Stimulated activated CD8-positive, alpha-beta memory T cell treated with anti-CD3 and anti-CD28 coated beads, Interleukin-12 subunit alpha, Interleukin-12 subunit beta, amount 100 ng/mL, for 24 hours (primary cell): Measurements from ENCODE around the gene CHRNB1.

ENCODE experiments used
- DNase-seq: peaks from one replicate; pipeline ENCODE4 v3.0.0-alpha.2; 2020; ENCODE audit errors: extremely low read depth

CHRNB1 gene

DNA sequence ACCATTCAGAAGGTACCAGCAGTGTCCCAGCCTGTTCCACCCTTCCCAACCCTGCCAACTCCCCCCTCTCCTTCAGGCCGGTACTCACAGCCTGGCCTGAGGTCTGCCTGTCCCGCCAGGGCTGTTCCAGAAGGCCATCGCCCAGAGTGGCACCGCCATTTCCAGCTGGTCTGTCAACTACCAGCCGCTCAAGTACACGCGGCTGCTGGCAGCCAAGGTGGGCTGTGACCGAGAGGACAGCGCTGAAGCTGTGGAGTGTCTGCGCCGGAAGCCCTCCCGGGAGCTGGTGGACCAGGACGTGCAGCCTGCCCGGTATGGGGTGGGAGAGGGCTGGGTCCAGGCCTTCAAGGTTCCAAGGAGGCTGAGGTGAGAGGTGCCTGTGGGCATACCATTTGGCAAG, 30.0 kb upstream of the CHRNB1 start:
- DNase-seq = no peak

DNA sequence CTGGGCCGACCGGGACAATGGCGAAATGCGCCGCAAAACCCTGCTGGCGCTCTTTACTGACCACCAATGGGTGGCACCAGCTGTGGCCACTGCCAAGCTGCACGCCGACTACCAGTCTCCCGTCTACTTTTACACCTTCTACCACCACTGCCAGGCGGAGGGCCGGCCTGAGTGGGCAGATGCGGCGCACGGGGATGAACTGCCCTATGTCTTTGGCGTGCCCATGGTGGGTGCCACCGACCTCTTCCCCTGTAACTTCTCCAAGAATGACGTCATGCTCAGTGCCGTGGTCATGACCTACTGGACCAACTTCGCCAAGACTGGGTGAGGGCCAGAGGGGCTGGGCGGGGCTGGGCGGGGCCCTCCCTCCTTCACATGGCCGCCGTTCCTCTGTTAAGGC, 29.1 kb upstream of the CHRNB1 start:
- no peak for DNase-seq

DNA sequence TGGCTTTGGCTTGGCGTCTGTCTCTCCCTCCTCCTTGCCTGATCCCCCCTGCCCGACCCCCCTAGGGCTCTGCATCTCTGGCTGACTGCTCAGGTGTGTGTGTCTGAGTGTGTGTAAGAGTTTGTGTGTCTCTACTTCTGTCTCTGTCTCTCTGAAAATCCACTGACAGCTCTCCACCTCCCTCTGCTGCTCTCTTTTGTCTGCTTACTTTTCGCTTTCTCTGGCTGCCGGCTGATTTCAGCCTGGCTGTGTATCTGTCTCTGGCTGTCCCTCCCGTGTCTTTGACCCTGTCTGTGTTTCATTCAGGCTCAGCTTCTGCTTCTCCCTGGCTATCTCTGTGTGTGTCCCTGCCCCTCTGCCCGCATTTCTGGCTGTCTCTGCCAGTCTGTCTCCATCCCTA, 28.5 kb upstream of the CHRNB1 start:
- no peak for DNase-seq

DNA sequence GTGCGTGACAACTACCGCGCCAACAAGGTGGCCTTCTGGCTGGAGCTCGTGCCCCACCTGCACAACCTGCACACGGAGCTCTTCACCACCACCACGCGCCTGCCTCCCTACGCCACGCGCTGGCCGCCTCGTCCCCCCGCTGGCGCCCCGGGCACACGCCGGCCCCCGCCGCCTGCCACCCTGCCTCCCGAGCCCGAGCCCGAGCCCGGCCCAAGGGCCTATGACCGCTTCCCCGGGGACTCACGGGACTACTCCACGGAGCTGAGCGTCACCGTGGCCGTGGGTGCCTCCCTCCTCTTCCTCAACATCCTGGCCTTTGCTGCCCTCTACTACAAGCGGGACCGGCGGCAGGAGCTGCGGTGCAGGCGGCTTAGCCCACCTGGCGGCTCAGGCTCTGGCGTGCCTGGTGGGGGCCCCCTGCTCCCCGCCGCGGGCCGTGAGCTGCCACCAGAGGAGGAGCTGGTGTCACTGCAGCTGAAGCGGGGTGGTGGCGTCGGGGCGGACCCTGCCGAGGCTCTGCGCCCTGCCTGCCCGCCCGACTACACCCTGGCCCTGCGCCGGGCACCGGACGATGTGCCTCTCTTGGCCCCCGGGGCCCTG, 27.7 kb upstream of the CHRNB1 start:
- DNase-seq = no peak

DNA sequence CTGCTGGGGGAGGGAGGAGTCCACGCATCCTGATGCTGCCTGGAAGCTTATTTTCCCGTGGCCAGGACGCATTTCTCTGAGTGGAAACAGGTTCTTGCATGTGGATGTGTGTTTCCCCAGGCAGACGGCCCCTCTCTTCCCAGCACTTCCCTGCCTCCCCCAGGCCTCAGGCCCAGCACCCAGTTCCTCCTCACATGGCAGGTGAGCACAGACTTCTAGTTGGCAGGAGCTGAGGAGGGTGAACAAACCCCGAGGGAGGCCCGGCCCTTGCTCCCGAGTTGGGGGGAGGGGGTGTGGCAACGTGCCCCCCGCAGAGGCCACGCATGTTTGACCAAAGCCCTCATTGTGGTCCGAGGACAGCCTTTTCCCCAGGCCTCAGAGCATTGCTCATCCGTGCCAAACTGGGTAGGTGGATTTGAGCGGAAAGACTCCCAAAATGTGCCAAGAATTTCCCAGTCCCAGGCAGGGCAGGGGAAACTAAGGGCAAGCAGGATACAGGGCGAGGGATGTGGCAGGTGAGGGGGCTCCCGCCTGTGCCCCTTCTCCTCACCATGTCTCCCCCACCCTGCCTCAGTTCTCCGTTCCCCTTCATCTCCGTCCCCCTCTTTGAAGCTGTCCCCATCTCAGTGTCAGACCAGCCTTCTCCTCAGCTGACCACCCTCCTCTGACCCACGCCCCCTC, 26.2 kb upstream of the CHRNB1 start:
- no peak for DNase-seq

DNA sequence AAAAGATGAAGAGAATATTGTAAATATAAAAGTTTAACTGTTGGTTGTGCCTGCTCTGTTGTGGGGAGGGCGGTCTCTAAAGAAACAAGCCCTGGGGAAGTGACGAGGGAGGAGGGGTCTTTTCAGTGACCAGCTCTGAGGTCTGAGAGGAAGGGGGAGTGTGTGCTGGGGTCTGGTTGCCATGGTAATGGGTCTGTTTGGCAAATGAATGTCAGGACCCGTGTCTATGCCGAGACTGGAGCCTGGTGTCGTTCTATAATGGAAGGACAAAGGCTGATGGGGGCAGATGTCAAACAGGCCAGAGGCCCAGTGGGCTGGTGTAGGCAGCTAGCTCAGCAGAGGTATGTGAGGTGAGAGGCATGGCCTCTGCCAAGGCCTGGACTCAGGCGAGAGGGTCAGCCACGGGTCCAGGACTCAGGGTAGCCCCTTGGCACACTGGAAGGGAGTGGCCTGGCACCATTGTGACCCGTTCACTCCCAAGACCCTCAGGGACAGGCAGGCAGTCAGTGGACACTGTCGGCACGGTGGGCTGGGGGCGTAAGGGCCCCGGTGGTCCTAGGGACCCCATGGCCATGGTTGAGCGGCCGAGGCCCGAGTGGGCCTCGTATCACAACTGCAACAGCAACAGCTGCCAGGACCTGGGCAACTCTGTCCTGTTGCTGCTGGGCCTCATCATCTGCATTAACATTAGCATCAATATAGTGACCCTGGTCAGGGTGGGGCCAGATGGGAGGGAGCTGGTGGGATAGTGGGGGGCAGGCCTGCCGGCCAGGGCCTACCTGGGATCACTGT, 24.8 kb upstream of the CHRNB1 start, which contains the start of gene SPEM1:
TSS of gene SPEM1 (plus strand) at position 506 of the 792 bp plus-strand sequence. CDS start at position 567, 61 bp downstream.
- no peak for DNase-seq

DNA sequence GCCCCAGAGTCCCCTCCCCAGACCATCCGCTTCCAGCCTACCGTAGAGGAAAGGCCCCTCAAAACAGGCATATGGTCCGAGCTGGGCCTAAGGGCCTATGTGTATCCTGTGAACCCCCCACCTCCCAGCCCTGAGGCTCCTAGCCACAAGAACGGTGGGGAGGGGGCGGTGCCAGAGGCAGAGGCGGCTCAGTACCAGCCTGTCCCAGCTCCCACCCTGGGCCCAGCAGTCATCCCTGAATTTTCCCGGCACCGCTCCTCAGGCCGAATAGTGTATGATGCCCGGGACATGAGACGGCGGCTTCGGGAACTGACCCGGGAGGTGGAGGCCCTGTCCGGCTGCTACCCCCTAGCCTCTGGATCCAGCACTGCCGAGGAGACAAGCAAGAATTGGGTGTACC, 23.7 kb upstream of the CHRNB1 start:
- DNase-seq = no peak

DNA sequence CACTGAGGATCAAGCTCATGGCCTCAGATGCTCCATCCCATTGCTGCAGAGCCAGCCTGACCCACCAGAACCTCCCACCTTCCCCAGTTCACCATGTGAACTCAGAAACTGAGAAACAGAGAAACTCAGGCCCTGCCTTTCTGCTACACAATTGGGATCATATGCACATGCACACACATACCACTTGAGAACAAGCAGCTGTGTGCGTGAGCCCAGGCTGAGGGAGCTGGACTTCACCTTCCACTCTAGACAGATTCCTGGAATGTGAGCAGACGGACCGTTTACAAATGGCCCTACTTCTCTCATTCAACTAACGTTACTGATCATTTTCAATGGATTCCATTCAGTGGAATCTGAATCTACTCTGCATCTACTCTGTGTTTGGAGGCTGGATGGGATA, 21.2 kb upstream of the CHRNB1 start:
- DNase-seq = no peak

DNA sequence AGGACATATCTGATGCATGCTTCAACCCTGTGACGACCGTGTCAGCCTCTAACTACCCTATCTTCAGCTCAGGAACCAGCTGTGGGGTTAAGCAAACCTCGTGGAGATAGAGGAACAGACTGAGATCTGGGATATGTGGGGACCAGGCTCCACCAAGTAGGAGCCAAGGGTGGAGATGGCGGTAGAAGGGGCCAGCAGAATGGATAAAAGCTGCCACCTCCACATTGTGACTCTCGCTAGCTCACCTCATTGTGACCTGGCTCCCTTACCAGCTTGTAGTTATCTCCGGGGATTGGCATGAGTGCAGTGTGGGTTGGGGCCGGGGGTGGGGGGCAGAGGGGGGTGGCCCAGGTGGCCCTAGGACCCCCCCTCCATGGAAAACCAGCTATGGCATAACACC, 19.5 kb upstream of the CHRNB1 start, which contains the start of gene SPEM2:
TSS of gene SPEM2 (plus strand) at position 301 of the 400 bp plus-strand sequence. CDS start at position 374, 73 bp downstream.
- DNase-seq = no peak

DNA sequence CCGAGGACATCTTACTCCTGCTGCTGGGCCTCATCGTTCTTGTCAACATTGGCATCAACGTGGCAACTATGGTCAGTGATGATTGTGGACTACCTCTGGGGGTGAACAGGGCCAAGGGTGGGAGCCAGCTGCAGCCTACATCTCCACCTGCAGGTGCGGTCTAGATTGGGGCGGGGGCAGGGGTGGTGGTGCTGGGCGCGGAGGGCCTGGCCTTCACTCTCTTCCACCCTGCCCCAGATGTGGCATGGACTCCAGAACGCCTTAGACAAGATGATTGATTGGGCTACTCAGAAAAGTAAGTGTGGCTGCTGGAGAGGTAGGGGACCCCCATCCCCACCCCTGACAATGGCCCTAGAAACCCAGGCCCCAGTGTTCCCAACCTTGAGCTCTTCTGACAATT, 19.1 kb upstream of the CHRNB1 start:
- no peak for DNase-seq

DNA sequence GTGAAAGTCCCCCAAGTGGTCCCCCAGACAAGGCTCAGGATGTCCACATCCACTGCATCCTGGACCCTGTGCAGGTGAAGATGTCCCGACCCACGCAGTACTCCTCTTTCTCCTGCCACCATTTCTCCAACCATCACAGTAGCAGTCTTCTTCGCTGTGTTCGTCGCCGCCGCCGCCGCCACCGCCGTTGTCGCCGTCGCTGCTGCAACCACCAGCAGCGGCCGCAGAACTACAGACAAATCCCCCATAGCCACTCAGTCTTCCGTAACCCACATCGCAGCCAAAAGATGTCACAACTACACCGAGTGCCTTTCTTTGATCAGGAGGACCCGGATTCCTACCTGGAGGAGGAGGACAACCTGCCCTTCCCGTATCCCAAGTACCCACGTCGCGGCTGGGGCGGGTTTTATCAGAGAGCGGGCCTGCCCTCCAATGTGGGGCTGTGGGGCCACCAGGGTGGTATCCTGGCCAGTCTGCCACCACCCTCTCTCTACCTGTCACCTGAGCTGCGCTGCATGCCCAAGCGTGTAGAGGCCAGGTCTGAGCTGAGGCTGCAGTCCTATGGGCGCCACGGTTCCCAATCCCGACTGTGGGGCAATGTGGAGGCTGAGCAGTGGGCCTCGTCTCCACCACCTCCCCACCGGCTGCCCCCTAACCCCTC, 18.5 kb upstream of the CHRNB1 start:
- no peak for DNase-seq

DNA sequence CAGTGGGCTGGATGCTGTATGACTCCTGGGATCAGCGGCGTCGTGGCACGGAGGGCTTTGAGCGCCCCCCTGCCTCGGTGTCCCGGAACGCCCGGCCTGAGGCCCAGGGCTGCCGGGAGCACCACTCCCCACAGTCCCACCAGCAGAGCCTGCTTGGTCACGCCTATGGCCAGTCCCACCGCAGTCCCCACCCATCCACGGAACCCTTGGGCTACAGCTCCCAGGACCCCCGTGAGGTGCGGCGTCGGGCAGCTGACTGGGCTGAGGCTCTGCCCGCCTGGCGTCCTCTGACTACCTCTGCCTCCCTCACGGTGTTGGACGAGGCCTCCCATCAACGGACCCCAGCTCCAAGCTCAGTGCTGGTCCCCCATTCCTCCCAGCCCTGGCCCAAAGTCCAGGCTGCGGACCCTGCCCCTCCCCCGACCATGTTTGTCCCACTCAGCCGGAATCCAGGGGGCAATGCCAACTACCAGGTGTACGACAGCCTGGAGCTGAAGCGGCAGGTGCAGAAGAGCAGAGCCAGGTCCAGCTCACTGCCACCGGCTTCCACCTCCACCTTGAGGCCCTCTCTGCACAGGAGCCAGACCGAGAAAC, 17.9 kb upstream of the CHRNB1 start:
- no peak for DNase-seq

DNA sequence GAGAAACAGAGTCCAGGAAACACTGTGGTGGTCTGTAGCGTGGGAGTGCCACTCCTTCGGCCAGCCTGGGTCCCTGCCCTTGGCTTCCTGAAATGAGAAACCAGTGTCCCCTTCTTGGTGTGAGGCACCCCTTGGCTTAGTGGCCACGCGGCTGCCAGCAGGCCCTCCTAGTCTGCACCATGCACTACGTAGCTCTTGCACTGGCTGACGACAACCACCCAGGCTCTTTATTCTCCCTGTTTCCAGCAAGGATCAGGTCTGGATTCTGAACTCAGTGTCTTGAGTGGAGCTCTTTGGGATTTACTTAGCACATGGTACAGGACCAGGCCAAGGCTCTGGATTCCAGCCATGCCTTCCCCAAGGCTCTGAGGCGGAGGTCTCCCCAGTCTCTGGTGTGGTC, 17.3 kb upstream of the CHRNB1 start:
- DNase-seq = no peak

DNA sequence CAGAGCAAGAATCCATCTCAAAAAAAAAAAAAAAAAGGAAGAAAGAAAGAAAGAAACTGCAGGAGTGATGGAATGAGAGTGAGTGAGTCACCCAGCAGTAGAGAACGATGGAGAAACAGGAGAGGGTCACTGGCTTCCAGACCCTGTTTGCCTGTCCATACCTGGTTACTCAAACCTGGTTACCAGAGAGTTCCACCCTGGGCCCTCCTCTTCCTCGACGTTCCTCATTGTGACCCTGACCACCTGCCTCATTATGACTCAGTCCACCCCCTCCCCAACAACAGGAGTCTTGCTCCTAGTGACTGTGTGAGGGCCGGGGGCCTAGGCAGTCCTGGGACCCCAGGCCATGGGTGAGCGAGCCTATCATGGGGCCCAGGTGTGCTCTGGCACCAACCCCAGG, 16.3 kb upstream of the CHRNB1 start, which contains the start of gene SPEM3:
TSS of gene SPEM3 (plus strand) at position 301 of the 400 bp plus-strand sequence. CDS start at position 347, 46 bp downstream.
- no peak for DNase-seq

DNA sequence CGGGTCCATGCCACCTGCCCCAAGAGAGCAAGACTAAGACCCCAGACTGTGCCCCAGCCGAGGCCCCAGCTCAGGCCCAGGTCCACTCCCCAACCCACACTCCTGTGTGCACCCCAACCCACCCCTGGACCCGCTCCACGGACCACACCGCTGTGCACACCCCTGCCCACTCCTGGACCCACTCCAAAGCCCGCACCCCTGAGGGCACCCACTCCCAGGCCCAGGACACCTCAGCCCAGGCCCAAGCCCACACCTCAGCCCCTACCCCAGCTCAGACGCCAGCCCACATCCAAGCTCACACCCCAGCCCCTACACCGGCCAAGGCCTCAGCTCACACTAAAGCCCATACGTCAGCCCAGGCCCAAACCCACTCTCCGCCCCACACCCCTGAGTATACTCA, 15.1 kb upstream of the CHRNB1 start:
- no peak for DNase-seq

DNA sequence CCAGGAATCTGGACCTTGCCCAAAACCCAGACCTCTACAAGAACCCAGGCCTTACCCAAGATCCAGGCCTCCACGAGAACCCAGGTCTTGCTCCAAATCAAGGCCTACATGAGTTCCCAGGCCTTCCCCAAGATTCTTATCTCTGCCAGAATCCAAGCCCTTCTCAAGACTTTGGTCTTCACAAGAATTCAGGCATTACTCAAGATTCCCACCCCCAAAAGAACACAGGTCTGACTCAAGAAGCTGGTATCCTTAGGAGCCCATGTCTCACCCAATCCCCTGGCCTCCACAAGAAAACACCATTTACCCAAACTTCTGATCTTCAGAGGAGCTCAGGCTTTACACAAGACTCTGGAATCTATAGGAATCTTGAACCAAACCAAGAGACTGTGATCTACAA, 13.6 kb upstream of the CHRNB1 start:
- DNase-seq = no peak

DNA sequence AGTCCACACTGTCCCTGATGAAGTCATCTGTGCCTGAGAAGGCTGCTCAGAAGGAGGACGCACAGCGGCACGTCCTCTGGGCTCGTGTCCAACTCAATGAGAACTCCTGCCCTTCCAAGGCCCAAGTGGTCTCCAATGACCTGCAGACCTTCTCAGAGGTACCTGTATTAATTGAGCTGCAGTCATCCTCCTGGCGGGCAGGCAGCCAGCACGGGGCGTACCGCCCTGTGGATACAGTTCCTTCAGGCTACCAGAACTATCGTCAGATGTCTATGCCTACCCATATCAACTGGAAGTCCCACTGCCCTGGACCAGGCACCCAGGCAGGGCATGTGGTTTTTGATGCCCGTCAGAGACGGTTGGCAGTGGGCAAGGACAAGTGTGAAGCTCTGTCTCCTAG, 12.6 kb upstream of the CHRNB1 start:
- no peak for DNase-seq

DNA sequence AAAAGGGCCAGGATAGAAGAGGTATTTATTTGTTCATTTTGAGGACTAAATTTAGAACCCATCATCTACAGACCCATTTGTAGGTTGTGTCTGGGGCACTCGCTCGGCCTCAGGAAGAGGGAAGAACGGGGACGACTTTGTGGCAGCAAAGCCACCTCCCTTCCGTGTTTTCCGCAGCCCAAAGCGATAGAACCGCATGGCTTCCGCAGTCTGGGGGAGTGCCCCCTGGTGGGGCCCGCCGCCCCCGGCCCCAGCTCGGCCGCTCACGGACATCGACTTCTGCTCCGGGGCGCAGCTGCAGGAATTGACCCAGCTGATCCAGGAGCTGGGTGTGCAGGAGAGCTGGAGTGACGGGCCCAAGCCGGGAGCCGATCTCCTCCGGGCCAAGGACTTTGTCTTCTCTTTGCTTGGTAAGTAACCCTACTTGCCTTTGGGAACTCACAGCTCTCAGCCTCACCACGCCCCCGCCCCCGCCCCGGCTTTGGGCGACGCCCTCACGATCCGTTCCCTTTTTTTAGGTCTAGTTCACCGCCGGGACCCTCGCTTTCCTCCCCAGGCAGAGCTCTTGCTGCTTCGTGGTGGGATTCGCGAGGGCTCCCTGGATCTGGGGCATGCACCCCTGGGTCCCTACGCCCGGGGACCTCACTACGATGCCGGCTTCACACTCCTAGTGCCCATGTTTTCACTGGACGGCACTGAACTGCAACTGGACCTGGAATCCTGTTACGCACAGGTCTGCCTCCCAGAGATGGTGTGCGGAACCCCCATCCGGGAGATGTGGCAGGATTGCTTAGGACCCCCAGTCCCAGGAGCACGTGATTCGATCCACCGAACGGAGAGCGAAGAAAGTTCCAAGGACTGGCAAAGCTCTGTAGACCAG, 8.9 kb upstream of the CHRNB1 start:
- DNase-seq = no peak

DNA sequence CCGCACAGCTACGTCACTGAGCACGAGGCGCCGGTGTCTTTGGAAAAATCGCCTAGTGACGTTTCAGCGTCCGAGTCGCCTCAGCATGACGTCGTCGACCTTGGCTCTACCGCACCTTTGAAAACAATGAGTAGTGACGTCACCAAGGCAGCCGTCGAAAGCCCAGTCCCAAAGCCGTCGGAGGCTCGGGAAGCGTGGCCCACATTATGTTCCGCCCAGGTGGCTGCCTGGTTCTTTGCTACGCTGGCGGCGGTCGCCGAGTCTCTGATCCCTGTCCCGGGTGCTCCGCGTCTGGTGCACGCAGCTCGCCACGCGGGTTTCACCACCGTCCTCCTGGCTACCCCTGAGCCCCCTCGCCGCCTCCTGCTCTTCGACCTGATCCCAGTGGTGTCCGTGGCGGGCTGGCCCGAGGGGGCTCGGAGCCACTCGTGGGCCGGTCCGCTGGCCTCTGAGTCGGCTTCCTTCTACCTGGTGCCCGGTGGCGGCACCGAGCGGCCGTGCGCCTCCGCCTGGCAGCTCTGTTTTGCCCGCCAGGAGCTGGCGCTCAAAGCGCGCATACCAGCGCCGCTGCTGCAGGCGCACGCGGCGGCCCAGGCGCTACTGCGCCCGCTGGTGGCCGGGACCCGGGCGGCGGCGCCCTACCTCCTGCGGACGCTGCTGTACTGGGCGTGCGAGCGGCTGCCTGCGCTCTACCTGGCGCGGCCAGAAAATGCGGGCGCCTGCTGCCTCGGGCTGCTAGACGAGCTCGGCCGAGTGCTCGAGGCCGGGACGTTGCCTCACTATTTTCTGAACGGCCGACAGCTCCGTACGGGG, 8.1 kb upstream of the CHRNB1 start:
- DNase-seq = peak; percentile 53

DNA sequence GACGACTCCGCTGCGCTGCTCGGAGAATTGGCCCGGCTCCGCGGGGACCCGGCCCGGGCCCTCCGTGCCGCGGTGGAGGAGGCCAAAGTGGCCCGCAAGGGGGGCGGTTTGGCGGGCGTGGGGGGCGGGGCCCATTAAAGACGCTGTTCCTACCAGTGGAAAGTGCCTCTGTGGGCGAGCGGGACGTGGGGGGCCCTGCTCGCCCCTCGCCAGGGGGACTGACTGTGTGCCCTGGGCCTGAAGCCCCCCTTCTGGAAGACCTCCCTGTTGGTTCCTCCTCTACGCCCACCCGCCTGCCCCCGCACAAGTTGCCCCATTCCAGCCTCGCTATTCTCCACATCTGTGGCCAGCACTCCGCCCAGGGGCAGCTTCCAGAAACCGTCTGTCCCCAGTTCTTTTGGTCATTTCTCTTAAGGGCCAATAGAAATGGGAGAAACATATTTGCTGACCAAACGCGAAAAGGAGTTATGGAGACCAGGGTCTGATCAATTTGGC, 7.4 kb upstream of the CHRNB1 start:
- DNase-seq = no peak
